Kidney (tissue), 14 donors: ENCODE data around the gene ZNF710. TPM values are rescaled to one million over a fixed set of nuclear protein-coding genes. Genes with fewer than 3 reads are reported as not detected.

Source experiments
- DNase-seq, 5 donors: peaks; one replicate each; pipeline ENCODE4 v3.0.0-alpha.2; 2013 to 2020
- FAIRE-seq: peaks from 2 replicates; lab custom pipeline; 2012; peaks lifted over from hg19 to GRCh38; lab: Jason Lieb, UNC
- H3K27ac ChIP-seq, 2 donors: one replicate each; pipeline ENCODE4 v1.7.0; 2013; ENCODE audit warnings: low read depth in 2 of 2, low read length in 2 of 2, inconsistent platforms in 1 of 2
- H3K27me3 ChIP-seq: one replicate; pipeline ENCODE4 v1.7.1; 2013; ENCODE audit warnings: low read length, inconsistent platforms; ENCODE audit not compliant: control insufficient read depth, insufficient read depth
- H3K36me3 ChIP-seq, 3 donors: one replicate each; pipeline versions ENCODE4 v1.7.0 to v1.7.1; 2013; ENCODE audit warnings: low read length in 3 of 3, control low read depth in 1 of 3, inconsistent platforms in 1 of 3; ENCODE audit not compliant: insufficient read depth in 3 of 3, control insufficient read depth in 2 of 3
- H3K4me1 ChIP-seq, 3 donors: one replicate each; pipeline versions ENCODE4 v1.7.0 to v1.7.1; 2013; ENCODE audit warnings: low read length in 3 of 3, inconsistent platforms in 1 of 3, low read depth in 1 of 3; ENCODE audit not compliant: control insufficient read depth in 2 of 3, insufficient read depth in 2 of 3
- H3K4me3 ChIP-seq, 3 donors: one replicate each; pipeline versions ENCODE4 v1.7.0 to v1.8.1; 2013; ENCODE audit warnings: low read length in 3 of 3, control low read depth in 1 of 3, inconsistent platforms in 1 of 3
- H3K9ac ChIP-seq, 3 donors: one replicate each; pipeline versions ENCODE4 v1.7.0 to v1.7.1; 2013; ENCODE audit warnings: low read length in 3 of 3, control low read depth in 1 of 3, inconsistent platforms in 1 of 3
- H3K9me3 ChIP-seq, 3 donors: one replicate each; pipeline versions ENCODE4 v1.7.0 to v1.7.1; 2013; ENCODE audit warnings: low read length in 3 of 3, control low read depth in 1 of 3, inconsistent platforms in 1 of 3; ENCODE audit not compliant: control insufficient read depth in 2 of 3, insufficient read depth in 1 of 3
- intact Hi-C: fragments of 100-400 bp; cut with DNase I; formaldehyde crosslinking; loops from one replicate; pipeline ENCODE4 v1.11.1; 2022
- polyA plus RNA-seq: library from polyadenylated mRNA; stranded (reverse); fragments of 350-450 nt; fragmentation: Illumina TruSeq; extraction: RNeasy Lipid Tissue Mini Kit (QIAGEN cat#74804); gene quantifications from one replicate; pipeline ENCODE4 v1.2.3, GENCODE V29; 2014; ENCODE audit warnings: low read depth, low replicate concordance; ENCODE audit not compliant: insufficient read depth
- total RNA-seq: library from RNA; stranded (reverse); fragmentation: NEBNext Ultra II Directional; extraction: Animal tissue kit (Norgen Biotek cat#: 25700); gene quantifications from one replicate; pipeline ENCODE4 v1.2.1, GENCODE V29; 2021
- TF ChIP-seq, protein P1 (sequence below): IDR thresholded peaks from 3 replicates; pipeline ENCODE4 v1.5.1; 2012; ENCODE audit warnings: mild to moderate bottlenecking, moderate library complexity, borderline replicate concordance; ENCODE audit not compliant: insufficient read depth; ENCODE audit errors: extremely low read depth
- donor health status: control.
- donor health status: control.
- donor health status: control.
- donor health status: control.
- donor health status: control.
- donor health status: DM: yes; HTN: yes; CAD: no.
- donor health status: Normal renal cell carcinoma (clear cell type).

The ZNF710 gene
- total and polyA plus RNA-seq, 2 donors from 2014 or later, result 11.0 to 17.0 TPM

DNA sequence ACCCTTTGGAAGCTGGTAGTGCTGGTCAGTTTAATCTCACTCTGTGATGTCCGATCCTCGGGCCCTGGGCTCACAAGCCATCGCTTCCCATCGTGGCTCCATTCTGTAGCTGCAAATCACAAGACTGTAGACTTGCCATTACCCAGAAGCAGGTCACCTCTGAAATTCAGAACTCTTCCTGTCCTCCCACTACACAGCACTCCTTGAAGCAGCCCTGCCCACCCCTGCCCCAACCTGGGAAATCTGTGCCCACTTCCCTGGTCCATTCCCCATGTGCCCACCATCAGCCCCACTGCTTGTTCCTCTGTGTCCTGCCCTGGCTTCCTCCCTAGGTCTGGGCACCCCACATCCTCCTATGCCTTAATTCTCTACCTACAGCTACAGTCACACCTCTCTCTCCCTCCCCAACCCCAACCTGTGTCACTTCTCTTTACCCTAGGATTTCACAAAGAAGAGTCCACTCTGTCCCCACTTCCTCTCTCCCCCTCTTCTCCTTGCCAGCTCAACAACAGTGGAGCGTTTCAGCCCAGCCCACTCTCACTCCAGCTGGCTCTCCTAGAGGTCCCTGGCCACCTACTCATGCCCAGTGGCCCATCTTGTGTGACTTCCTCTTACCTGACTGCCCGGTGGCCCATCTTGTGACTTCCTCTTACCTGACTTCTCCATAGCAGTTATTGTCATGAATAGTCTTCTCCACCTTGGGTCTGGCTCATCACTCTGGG lies 8.3 kb downstream of the ZNF710 start:
- no peaks in the 10 kb centered on the region for H3K36me3 ChIP-seq
- H3K4me1 ChIP-seq, result no peaks in the 10 kb centered on the region
- FAIRE-seq, result no peak
- no peaks in the 10 kb centered on the region for H3K9me3 ChIP-seq
- intact Hi-C loops, result no loop called here
- no peak overlapping the region for H3K27ac ChIP-seq
- H3K9ac ChIP-seq, result no peak overlapping the region
- H3K27me3 ChIP-seq, result no peaks in the 10 kb centered on the region
- no peak for DNase-seq
- TF ChIP-seq, protein P1, sequence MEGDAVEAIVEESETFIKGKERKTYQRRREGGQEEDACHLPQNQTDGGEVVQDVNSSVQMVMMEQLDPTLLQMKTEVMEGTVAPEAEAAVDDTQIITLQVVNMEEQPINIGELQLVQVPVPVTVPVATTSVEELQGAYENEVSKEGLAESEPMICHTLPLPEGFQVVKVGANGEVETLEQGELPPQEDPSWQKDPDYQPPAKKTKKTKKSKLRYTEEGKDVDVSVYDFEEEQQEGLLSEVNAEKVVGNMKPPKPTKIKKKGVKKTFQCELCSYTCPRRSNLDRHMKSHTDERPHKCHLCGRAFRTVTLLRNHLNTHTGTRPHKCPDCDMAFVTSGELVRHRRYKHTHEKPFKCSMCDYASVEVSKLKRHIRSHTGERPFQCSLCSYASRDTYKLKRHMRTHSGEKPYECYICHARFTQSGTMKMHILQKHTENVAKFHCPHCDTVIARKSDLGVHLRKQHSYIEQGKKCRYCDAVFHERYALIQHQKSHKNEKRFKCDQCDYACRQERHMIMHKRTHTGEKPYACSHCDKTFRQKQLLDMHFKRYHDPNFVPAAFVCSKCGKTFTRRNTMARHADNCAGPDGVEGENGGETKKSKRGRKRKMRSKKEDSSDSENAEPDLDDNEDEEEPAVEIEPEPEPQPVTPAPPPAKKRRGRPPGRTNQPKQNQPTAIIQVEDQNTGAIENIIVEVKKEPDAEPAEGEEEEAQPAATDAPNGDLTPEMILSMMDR, result no peak
- no peak overlapping the region for H3K4me3 ChIP-seq

DNA sequence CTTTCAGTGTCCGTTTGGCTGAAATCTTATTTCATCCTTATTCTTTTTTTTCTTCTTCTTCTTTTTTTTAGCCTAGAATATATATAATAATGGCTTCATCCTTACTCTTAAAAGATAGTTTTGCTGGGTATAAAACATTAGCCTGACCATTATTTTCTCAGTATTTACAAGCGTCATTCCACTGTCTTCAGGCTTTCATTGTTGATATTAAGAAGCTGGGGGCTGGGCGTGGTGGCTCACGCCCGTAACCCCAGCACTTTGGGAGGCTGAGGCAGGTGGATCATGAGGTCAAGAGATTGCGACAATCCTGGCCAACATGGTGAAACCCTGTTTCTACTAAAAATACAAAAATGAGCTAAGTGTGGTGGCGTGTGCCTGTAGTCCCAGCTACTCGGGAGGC lies 10.6 kb downstream of the ZNF710 start:
- TF ChIP-seq, protein P1, result no peak
- no peak overlapping the region for H3K27ac ChIP-seq
- no peaks in the 10 kb centered on the region for H3K36me3 ChIP-seq
- no peak overlapping the region for H3K9ac ChIP-seq
- no peak overlapping the region for H3K4me3 ChIP-seq
- H3K9me3 ChIP-seq, result no peaks in the 10 kb centered on the region
- H3K27me3 ChIP-seq, result no peaks in the 10 kb centered on the region
- intact Hi-C loops, result no loop called here
- H3K4me1 ChIP-seq, result no peaks in the 10 kb centered on the region
- no peak for FAIRE-seq
- no peak for DNase-seq

DNA sequence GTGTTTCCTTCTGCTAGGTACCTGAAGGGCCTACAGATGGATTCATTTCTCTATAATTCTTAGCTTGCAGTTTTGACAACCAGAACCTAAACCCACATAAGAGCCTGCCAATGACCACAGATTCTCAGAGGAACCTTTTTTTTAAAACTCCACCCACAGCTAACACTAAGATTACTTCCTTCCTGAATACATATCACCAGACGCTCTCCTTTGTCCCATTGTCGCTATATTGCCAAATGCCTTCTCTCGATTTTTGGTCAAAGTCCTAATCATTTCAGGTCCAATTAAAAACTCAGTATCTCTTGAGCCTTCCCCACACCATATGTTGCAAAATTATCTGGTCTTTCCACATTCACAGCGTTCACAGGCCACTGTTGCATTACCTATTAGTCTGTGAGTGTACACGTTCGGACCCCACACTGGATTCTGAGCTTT lies 12.4 kb downstream of the ZNF710 start:
- Histone ChIP-seq H3K4me3 (no peak overlapping the region), H3K36me3 (no peaks in the 10 kb centered on the region), H3K9ac (no peak overlapping the region), H3K27me3 (no peaks in the 10 kb centered on the region), H3K27ac (no peak overlapping the region), H3K4me1 (no peaks in the 10 kb centered on the region), H3K9me3 (no peaks in the 10 kb centered on the region)
- FAIRE-seq (no peak), DNase-seq (no peak)
- TF ChIP-seq, protein P1, result no peak
- intact Hi-C loops, result no loop called here
